ENCODE data around the gene CLCN7.

Gene CLCN7

GRCh38 chr16:1401758-1402154, 73.1 kb downstream of the CLCN7 start:
- TF ChIP-seq POLR2A (IDR thresholded peaks at IDR 0.05; ENCODE audit: low read depth, low read length) = no peak
- no peak for FAIRE-seq
- DNase-seq (ENCODE audit: insufficient read length, low spot score) = no peak

DNA sequence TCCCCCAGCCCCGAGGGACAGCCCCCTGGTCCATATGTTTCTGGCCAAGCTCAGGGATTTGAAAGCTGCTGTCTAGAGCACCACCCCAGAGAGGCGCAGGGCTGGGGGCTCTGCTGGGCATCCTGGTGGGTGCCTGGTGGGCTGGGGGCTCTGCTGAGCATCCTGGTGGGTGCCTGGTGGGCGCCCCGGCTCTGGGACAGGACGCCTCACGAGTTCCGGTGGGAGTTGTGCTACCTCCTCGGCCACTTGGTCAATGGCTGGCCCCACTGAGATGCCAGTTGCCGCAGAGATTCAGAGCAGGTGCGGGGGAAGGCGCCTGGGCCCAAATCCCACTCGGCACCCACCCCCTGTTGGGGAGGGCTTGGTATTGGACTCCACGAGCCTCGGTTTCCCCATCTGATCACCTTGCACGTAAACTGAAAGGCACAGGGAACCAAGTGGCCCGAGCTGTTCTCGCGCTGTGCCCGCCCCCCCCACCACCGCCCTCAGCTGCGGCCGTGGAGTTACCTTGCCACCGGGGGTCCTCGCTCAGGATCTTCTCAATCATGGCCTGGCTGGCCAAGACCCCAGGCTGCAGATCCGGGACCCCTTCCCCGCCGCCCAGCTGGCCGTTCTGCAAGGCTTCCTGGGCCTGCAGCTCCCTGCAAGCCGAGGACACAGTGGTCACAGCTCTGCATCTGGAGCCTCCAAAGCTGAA, 73.6 kb downstream of the CLCN7 start:
- FAIRE-seq = no peak

DNA sequence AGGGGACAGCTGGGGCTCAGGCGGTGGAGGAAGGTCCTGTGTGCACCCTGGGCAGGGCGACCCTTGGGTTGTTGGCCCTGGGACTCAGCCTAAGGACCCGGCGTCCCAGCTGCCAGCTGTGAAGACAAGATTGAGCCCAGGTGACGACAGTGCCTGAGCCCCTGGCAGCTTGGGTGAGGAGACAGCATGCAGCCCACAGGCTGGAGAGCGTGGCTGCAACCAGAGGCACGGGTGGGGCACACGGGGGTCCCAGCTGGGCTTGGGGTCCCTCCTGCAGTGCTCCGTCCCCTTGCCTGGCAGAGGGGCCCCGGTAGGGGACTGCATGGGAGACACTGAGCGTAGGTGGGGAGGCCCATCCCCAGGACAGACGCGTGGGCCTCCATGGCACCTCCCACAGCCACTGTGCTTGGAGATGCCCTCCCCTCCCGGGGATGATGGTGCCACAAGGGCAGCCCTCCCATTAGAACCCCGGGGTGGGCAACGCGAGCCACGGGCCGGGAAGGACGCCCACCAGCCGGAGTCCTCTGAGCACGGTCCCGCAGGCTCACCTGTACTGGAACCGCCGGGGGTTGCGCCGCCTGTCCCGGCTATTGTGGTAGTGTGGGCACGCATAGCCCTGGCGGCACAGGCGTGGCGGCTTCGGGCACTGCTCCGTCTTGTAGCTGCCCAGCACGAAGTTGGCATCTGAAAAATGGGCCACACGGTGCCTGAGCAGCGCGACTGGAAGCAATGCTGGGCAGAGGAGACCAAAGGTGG, 75.8 kb downstream of the CLCN7 start:
- no peak for TF ChIP-seq POLR2A (IDR thresholded peaks at IDR 0.05; ENCODE audit: low read depth, low read length)
- no peak for FAIRE-seq
- DNase-seq (ENCODE audit: insufficient read length, low spot score) = no peak

More for the DNA sequence above, 73.6 kb downstream of the CLCN7 start:
- TF ChIP-seq POLR2A (IDR thresholded peaks at IDR 0.05; ENCODE audit: low read depth, low read length) = no peak
- no peak for DNase-seq (ENCODE audit: insufficient read length, low spot score)

DNA sequence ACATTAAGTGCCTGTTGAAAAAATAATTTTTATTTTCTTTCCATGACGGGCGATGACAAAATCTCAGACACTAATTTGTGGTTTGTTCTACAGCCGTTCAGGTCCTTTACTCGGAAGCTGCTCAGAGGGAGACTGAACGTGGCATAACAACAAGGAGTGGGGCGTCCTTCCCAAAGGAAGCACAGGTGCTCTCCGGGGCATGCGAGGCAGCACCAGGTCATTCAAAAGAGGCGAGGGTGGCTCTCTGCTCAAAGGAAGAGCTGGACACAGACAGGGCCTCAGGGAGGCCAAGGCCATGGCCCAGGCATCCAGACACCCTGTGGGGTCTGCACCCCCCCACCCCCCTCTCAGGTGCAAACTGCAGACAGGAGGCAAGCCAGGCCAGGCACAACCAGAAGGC, 76.5 kb downstream of the CLCN7 start:
- FAIRE-seq (no peak), DNase-seq (ENCODE audit: insufficient read length, low spot score) (no peak)
- TF ChIP-seq POLR2A (IDR thresholded peaks at IDR 0.05; ENCODE audit: low read depth, low read length) = no peak

DNA sequence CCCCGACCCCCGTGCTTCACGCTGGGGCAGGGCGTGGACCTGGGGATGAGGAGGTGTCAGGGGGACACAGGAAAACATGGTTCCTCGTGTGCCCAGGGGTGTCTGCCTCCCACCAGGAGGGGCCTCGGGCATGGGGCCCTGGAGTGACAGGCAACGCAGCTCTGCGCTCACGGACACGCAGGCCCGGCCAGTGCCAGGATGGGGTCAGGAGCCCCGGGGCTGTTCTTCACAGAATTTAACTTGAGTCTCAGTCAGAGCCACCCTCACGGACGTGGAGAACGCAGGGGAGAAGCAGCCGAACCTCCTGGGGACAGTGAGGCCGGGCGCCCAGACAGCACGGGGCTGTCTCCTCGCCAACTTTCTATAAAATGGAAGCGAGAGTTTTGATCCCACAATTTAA, 77.0 kb downstream of the CLCN7 start:
- FAIRE-seq (no peak), DNase-seq (ENCODE audit: insufficient read length, low spot score) (no peak)
- TF ChIP-seq POLR2A (IDR thresholded peaks at IDR 0.05; ENCODE audit: low read depth, low read length) = no peak

- TF ChIP-seq POLR2A (IDR thresholded peaks at IDR 0.05; ENCODE audit: low read depth, low read length) = no peak
- FAIRE-seq = no peak
- DNase-seq (ENCODE audit: insufficient read length, low spot score) = no peak
Observed at GRCh38 chr16:1395444-1396031, 79.3 kb downstream of the CLCN7 start.

Data from H54 (cell line).